H1 (cell line): ENCODE results near the gene LRRC56. TPM values are rescaled to one million over a fixed set of nuclear protein-coding genes. Genes with fewer than 3 reads are reported as not detected.

ENCODE experiments used
- CTCF ChIA-PET: fragments of 300-600 bp; sonication (Branson Sonifier 250); formaldehyde crosslinking; loops from one replicate; lab custom pipeline; 2021; ENCODE audit not compliant: partially characterized antibody; lab: Charles Lee
- POLR2A ChIA-PET: fragments of 300-600 bp; sonication (Branson Sonifier 250); formaldehyde crosslinking; loops from one replicate; lab custom pipeline; 2021; ENCODE audit warnings: inconsistent platforms; ENCODE audit not compliant: partially characterized antibody; lab: Charles Lee
- DNase-seq, 2 experiments: peaks; one replicate each; pipeline versions ENCODE4 v3.0.0 to v3.0.0-alpha.2; 2010 to 2022; ENCODE audit warnings: low spot score in 2 of 2, low read depth in 1 of 2, mixed read lengths in 1 of 2
- FAIRE-seq: peaks from 2 replicates; lab custom pipeline; 2011; peaks lifted over from hg19 to GRCh38; lab: Jason Lieb, UNC
- H2AFZ ChIP-seq: 2 replicates; pipeline ENCODE4 v1.8.1; 2012; ENCODE audit warnings: low read length, inconsistent platforms
- H2AK5ac ChIP-seq: 2 replicates; pipeline ENCODE4 v1.6.1; 2013; ENCODE audit warnings: low read depth, low read length
- H2BK120ac ChIP-seq: replicated peaks from 2 replicates; pipeline ENCODE3; 2013; ENCODE audit warnings: low read depth, low read length, inconsistent platforms
- H2BK12ac ChIP-seq: 2 replicates; pipeline ENCODE4 v1.6.1; 2013; ENCODE audit warnings: low read depth, low read length
- H2BK15ac ChIP-seq: 2 replicates; pipeline ENCODE4 v1.6.1; 2013; ENCODE audit warnings: low read length
- H2BK20ac ChIP-seq: 2 replicates; pipeline ENCODE4 v1.6.1; 2013; ENCODE audit warnings: low read length
- H2BK5ac ChIP-seq: 2 replicates; pipeline ENCODE4 v1.6.1; 2013; ENCODE audit warnings: low read depth, low read length
- H3K14ac ChIP-seq: 2 replicates; pipeline ENCODE4 v1.6.1; 2013; ENCODE audit warnings: inconsistent platforms; ENCODE audit not compliant: insufficient read length
- H3K18ac ChIP-seq: 2 replicates; pipeline ENCODE4 v1.6.1; 2013; ENCODE audit warnings: low read length; ENCODE audit errors: extremely low read depth
- H3K23ac ChIP-seq: 2 replicates; pipeline ENCODE4 v1.6.1; 2013; ENCODE audit warnings: inconsistent platforms; ENCODE audit not compliant: insufficient read length
- H3K23me2 ChIP-seq: 2 replicates; pipeline ENCODE4 v1.6.1; 2013; ENCODE audit warnings: low read depth, low read length
- H3K27ac ChIP-seq: 2 replicates; pipeline ENCODE4 v1.6.1; 2011; ENCODE audit warnings: low read depth, low read length, inconsistent platforms
- H3K27me3 ChIP-seq, 4 experiments: replicated peaks in 1 of 4; 1 replicate in 1 of 4; 2 replicates in 3 of 4; pipeline versions ENCODE4 v1.6.1 to v1.8.1; 2011 to 2013; ENCODE audit warnings: low read length in 3 of 4, mild to moderate bottlenecking in 3 of 4, inconsistent platforms in 2 of 4, mixed read lengths in 2 of 4, moderate library complexity in 1 of 4; ENCODE audit not compliant: control insufficient read depth in 3 of 4, insufficient read depth in 3 of 4; ENCODE audit errors: extremely low read depth in 1 of 4
- H3K36me3 ChIP-seq, 4 experiments: 2 replicates each; pipeline versions ENCODE4 v1.6.1 to v1.8.1; 2011 to 2013; ENCODE audit warnings: mild to moderate bottlenecking in 4 of 4, low read length in 3 of 4, moderate library complexity in 2 of 4, control low read depth in 1 of 4, inconsistent platforms in 1 of 4; ENCODE audit not compliant: insufficient read depth in 4 of 4, control insufficient read depth in 2 of 4
- H3K4ac ChIP-seq: replicated peaks from 2 replicates; pipeline ENCODE3; 2013; ENCODE audit warnings: low read length, low read depth, mixed read lengths, inconsistent platforms; ENCODE audit not compliant: insufficient read length
- H3K4me1 ChIP-seq, 4 experiments: replicated peaks in 1 of 4; 1 replicate in 1 of 4; 2 replicates in 3 of 4; pipeline versions ENCODE4 v1.6.1 to v1.8.1; 2011 to 2013; ENCODE audit warnings: low read length in 3 of 4, inconsistent platforms in 2 of 4, mixed read lengths in 1 of 4; ENCODE audit not compliant: insufficient read depth in 4 of 4, control insufficient read depth in 3 of 4
- H3K4me2 ChIP-seq, 2 experiments: 2 replicates each; pipeline versions ENCODE4 v1.6.1 to v1.8.1; 2011 to 2013; ENCODE audit warnings: low read depth in 2 of 2, low read length in 2 of 2, control low read depth in 1 of 2, inconsistent platforms in 1 of 2, mild to moderate bottlenecking in 1 of 2; ENCODE audit not compliant: insufficient read depth in 1 of 2
- H3K4me3 ChIP-seq, 4 experiments: fragments of 200-600, 300-600 bp in 1 of 4; sonication (generic), shearing (Covaris generic), sonication (Bioruptor Twin) in 1 of 4; 2 replicates each; pipeline versions ENCODE4 v1.5.1 to v1.8.1; 2011 to 2016; ENCODE audit warnings: low read length in 4 of 4, low read depth in 3 of 4, control low read depth in 2 of 4, inconsistent platforms in 2 of 4, mild to moderate bottlenecking in 2 of 4, mixed read lengths in 1 of 4, moderate library complexity in 1 of 4; ENCODE audit not compliant: insufficient read depth in 2 of 4; ENCODE audit errors: extremely low read depth in 1 of 4
- H3K56ac ChIP-seq: replicated peaks from 2 replicates; pipeline ENCODE3; 2013; ENCODE audit warnings: low read depth, mild to moderate bottlenecking, mixed read lengths, low read length, inconsistent platforms; ENCODE audit not compliant: insufficient read length
- H3K79me1 ChIP-seq: 2 replicates; pipeline ENCODE4 v1.6.1; 2013; ENCODE audit warnings: low read depth, low read length, control low read depth
- H3K79me2 ChIP-seq, 2 experiments: 2 replicates each; pipeline versions ENCODE4 v1.6.1 to v1.8.1; 2012 to 2013; ENCODE audit warnings: low read length in 2 of 2, mild to moderate bottlenecking in 2 of 2, inconsistent platforms in 1 of 2; ENCODE audit not compliant: insufficient read depth in 2 of 2, control insufficient read depth in 1 of 2
- H3K9ac ChIP-seq, 4 experiments: replicated peaks in 1 of 4; 1 replicate in 1 of 4; 2 replicates in 3 of 4; pipeline versions ENCODE4 v1.6.1 to v1.8.1; 2011 to 2013; ENCODE audit warnings: low read depth in 3 of 4, low read length in 3 of 4, control low read depth in 2 of 4, mild to moderate bottlenecking in 2 of 4, moderate library complexity in 2 of 4, inconsistent platforms in 1 of 4; ENCODE audit errors: extremely low read depth in 1 of 4
- H3K9me3 ChIP-seq, 2 experiments: 2 replicates each; pipeline versions ENCODE4 v1.6.1 to v1.8.1; 2012 to 2013; ENCODE audit warnings: mild to moderate bottlenecking in 2 of 2, moderate library complexity in 2 of 2, control low read depth in 1 of 2, inconsistent platforms in 1 of 2, low read depth in 1 of 2, low read length in 1 of 2, mixed read lengths in 1 of 2; ENCODE audit not compliant: insufficient read depth in 2 of 2
- H4K20me1 ChIP-seq, 2 experiments: replicated peaks in 1 of 2; 2 replicates each; pipeline versions ENCODE3 to v1.8.1; 2011 to 2013; ENCODE audit warnings: inconsistent platforms in 2 of 2, low read length in 2 of 2, mild to moderate bottlenecking in 1 of 2; ENCODE audit not compliant: insufficient read depth in 2 of 2, control insufficient read depth in 1 of 2
- H4K5ac ChIP-seq: 2 replicates; pipeline ENCODE4 v1.6.1; 2013; ENCODE audit warnings: low read length, low read depth, mixed read lengths, inconsistent platforms; ENCODE audit not compliant: insufficient read length
- H4K8ac ChIP-seq: 2 replicates; pipeline ENCODE4 v1.8.0; 2013; ENCODE audit warnings: mild to moderate bottlenecking, moderate library complexity, low read length, inconsistent platforms; ENCODE audit not compliant: insufficient read depth; ENCODE audit errors: extremely low read depth
- H4K91ac ChIP-seq: replicated peaks from 2 replicates; pipeline ENCODE3; 2013; ENCODE audit warnings: low read length, mixed read lengths, inconsistent platforms; ENCODE audit not compliant: insufficient read length
- WGBS, 2 experiments: shearing (Covaris generic) in 1 of 2; methylation state at CpG; one replicate each; pipeline versions ENCODE4 v1.1.6 to v1.1.7; 2013 to 2015; ENCODE audit warnings: low lambda C conversion rate in 2 of 2, mixed read lengths in 2 of 2, inconsistent platforms in 1 of 2, low coverage in 1 of 2, missing lambda C conversion rate in 1 of 2; ENCODE audit not compliant: insufficient replicate concordance in 2 of 2, insufficient coverage in 1 of 2, insufficient read length in 1 of 2; ENCODE audit errors: extremely low coverage in 1 of 2, missing lambda C conversion rate in 1 of 2; 5-methylcytosine and 5-hydroxymethylcytosine counted together
- polyA plus RNA-seq, 7 experiments: library from polyadenylated mRNA; depleted of rRNA in 3 of 7; stranded (reverse) in 5 of 7; unstranded in 2 of 7; fragments of >200 nt in 5 of 7; fragments of 200-250 nt in 2 of 7; gene quantifications; 1 replicate in 5 of 7; 2 replicates in 1 of 7; 4 replicates in 1 of 7; pipeline versions ENCODE4 v1.2.1 to v1.2.3, GENCODE V29; 2011 to 2013; ENCODE audit warnings: missing spikeins in 2 of 7, mixed read lengths in 2 of 7
- total RNA-seq: library from RNA; stranded (reverse); fragmentation: NEBNext Ultra II Directional; extraction: Animal tissue kit (Norgen Biotek cat#: 25700); gene quantifications from 2 replicates; pipeline ENCODE4 v1.2.1, GENCODE V29; 2021

Gene LRRC56
- total and polyA plus RNA-seq, 2 of the 8 experiments (the other 6 are each of a cell fraction or from before 2014, with no cell fraction given): 0.94 to 1.9 TPM

- no peak overlapping the region for H3K9ac ChIP-seq
- 94% methylated on average over 20 of the region's 24 CpGs; no CpG with 5 or more reads in 1 of the 2 experiments for WGBS, 2 experiments
- H3K23me2 ChIP-seq: peaks cover 19% of the 10 kb centered on the region; the same call in 1 of the 2 replicates
- H4K5ac ChIP-seq: no peak overlapping the region
- no peak overlapping the region for H3K4ac ChIP-seq
- H4K8ac ChIP-seq: no peak overlapping the region
- peak overlapping the region; percentile 68; the same call in 1 of the 2 replicates for H2BK12ac ChIP-seq
- no peak overlapping the region for H3K14ac ChIP-seq
- ChIA-PET CTCF (interaction anchor here (0.9 to 3.8 kb wide), 5 partner anchors 8 to 168 kb away, joined by 3 to 21 read pairs (median 3); no protein-coding TSS in a partner anchor), POLR2A (interaction anchor here (0.9 to 2.1 kb wide), 7 partner anchors 9 to 58 kb away, joined by 4 to 13 read pairs (median 5); partner anchors contain the start of gene IRF7)
- H3K4me1 ChIP-seq: peaks cover 0 to 37% (median 12%) of the 10 kb centered on the region in 4 experiments; a peak in 6 of 7 replicates
- H2BK120ac ChIP-seq: no peak overlapping the region
- H3K4me2 ChIP-seq: peak overlapping the region; percentile 66 to 95; a peak in 2 of 4 replicates
- no peak overlapping the region for H2AFZ ChIP-seq
- H3K4me3 ChIP-seq: no peak overlapping the region
- H3K18ac ChIP-seq: no peak overlapping the region
- H3K79me2 ChIP-seq: peaks cover 0 to 4% of the 10 kb centered on the region in 2 experiments; a peak in 1 of 4 replicates
- H3K9me3 ChIP-seq: no peaks in the 10 kb centered on the region
- no peak for DNase-seq
- no peak overlapping the region for H4K91ac ChIP-seq
- FAIRE-seq: no peak
- 0 out of 2 replicates have a peak overlapping the region, but pooled peaks have one; percentile 46 for H2BK15ac ChIP-seq
- H3K27me3 ChIP-seq: peaks cover 13 to 29% (median 26%) of the 10 kb centered on the region in 4 experiments
- no peak overlapping the region for H3K56ac ChIP-seq
- no peak overlapping the region for H3K27ac ChIP-seq
- peak overlapping the region; percentile 56; the same call in 1 of the 2 replicates for H2AK5ac ChIP-seq
- H2BK5ac ChIP-seq: no peak overlapping the region
- no peak overlapping the region for H3K23ac ChIP-seq
- H2BK20ac ChIP-seq: no peak overlapping the region
- H4K20me1 ChIP-seq: peaks cover 9 to 13% of the 10 kb centered on the region in 2 experiments
- peaks cover 0 to 4% (median 0%) of the 10 kb centered on the region in 4 experiments; a peak in 1 of 8 replicates for H3K36me3 ChIP-seq
- peaks cover 8% of the 10 kb centered on the region for H3K79me1 ChIP-seq
Observed at GRCh38 chr11:557328-558132, 20.2 kb downstream of the LRRC56 start.
